GM12878 (cell line): ENCODE results near the gene KLHL9.
"Not testable (repeated sequence)": the region's sequence is repeated elsewhere in the genome, so short reads cannot be mapped to it uniquely, and the experiment has no call there.

ENCODE experiments used
- CBFB ChIP-seq: IDR thresholded peaks from 2 replicates; pipeline ENCODE4 v1.6.1; 2016; ENCODE audit warnings: antibody characterized with exemption, low read depth
- CTCF ChIP-seq, 3 experiments: IDR thresholded peaks in 2 of 3; conservative IDR thresholded peaks in 1 of 3; 2 replicates each; pipeline ENCODE4 v1.5.1; 2011; ENCODE audit warnings: low read depth in 3 of 3, low read length in 3 of 3, mild to moderate bottlenecking in 3 of 3, control low read depth in 2 of 3, moderate library complexity in 2 of 3, inconsistent platforms in 1 of 3, mixed read lengths in 1 of 3; ENCODE audit not compliant: control insufficient read depth in 2 of 3, insufficient read depth in 1 of 3; ENCODE audit errors: extremely low read depth in 1 of 3
- EGR1 ChIP-seq, 2 experiments: IDR thresholded peaks; 1 replicate in 1 of 2; 2 replicates in 1 of 2; pipeline ENCODE4 v1.6.1; 2011 to 2012; ENCODE audit warnings: low read depth in 2 of 2, low read length in 2 of 2, borderline replicate concordance in 1 of 2, mild to moderate bottlenecking in 1 of 2, moderate library complexity in 1 of 2
- EP300 ChIP-seq, 2 experiments: fragments of 150-350 bp in 1 of 2; IDR thresholded peaks; 2 replicates each; pipeline ENCODE4 v1.6.1; 2011 to 2012; ENCODE audit warnings: low read depth in 2 of 2, low read length in 2 of 2, borderline replicate concordance in 1 of 2, improper control_type of control experiment in 1 of 2, inconsistent platforms in 1 of 2; ENCODE audit not compliant: control insufficient read depth in 1 of 2
- ESRRA ChIP-seq: IDR thresholded peaks from 2 replicates; pipeline ENCODE4 v1.6.1; 2012; ENCODE audit warnings: mild to moderate bottlenecking, low read length, improper control_type of control experiment
- EZH2 ChIP-seq: IDR thresholded peaks from 2 replicates; pipeline ENCODE4 v1.6.1; 2012; ENCODE audit warnings: low read depth, mild to moderate bottlenecking, control low read depth, inconsistent platforms, low read length, borderline replicate concordance; ENCODE audit not compliant: control insufficient read depth
- FOXK2 ChIP-seq: fragments of 450-650 bp; IDR thresholded peaks from 2 replicates; pipeline ENCODE4 v1.6.1; 2017; ENCODE audit warnings: mild to moderate bottlenecking, moderate library complexity
- GABPA ChIP-seq: IDR thresholded peaks from 2 replicates; pipeline ENCODE4 v1.6.1; 2014; ENCODE audit warnings: antibody characterized with exemption, low read depth, mild to moderate bottlenecking, inconsistent platforms
- MXI1 ChIP-seq: fragments of 150-350 bp; IDR thresholded peaks from 2 replicates; pipeline ENCODE4 v1.6.1; 2011; ENCODE audit warnings: low read depth, mild to moderate bottlenecking, inconsistent platforms, low read length, improper control_type of control experiment
- POLR2A ChIP-seq: IDR thresholded peaks from 2 replicates; pipeline ENCODE4 v1.6.1; 2011; ENCODE audit warnings: low read depth, mild to moderate bottlenecking, low read length
- YBX1 ChIP-seq: fragments of 450-650 bp; IDR thresholded peaks from 2 replicates; pipeline ENCODE4 v1.6.1; 2016; ENCODE audit warnings: antibody characterized with exemption

DNA sequence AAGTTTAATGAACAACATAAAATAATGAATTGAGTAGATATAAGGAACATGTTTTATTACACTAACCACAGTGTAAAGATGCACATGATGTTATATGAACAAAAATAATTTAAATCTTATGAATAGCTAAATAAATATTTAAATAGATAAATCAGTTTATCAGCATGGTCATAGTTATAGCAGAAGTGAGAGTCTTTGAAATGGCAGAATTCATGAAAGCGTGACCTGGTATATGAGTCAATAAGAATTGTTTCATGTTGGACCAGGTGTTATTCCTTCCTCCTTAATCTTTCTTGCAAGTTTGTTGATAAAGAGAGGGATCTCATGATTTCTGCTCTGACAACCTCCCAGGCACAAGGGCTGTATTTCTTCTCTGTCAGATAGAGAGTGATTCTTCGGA, 32.0 kb upstream of the KLHL9 start:
- TF ChIP-seq YBX1; FOXK2; MXI1; CBFB; GABPA; CTCF (IDR thresholded peaks at IDR 0.05 in 2 of 3, conservative IDR thresholded peaks at IDR 0.05 in 1 of 3; ENCODE audit: control insufficient read depth in 2 of 3, extremely low read depth in 1 of 3, insufficient read depth in 1 of 3, low read depth in 3 of 3, low read length in 3 of 3); POLR2A; EZH2; EGR1 (IDR thresholded peaks at IDR 0.05; ENCODE audit: borderline replicate concordance in 1 of 2, low read depth in 2 of 2, low read length in 2 of 2); ESRRA; EP300 (IDR thresholded peaks at IDR 0.05; ENCODE audit: borderline replicate concordance in 1 of 2, control insufficient read depth in 1 of 2, low read depth in 2 of 2, low read length in 2 of 2): not testable (repeated sequence)
